HG03064 (cell line): ENCODE results near the gene KCNK2.
"Not testable (repeated sequence)": the region's sequence is repeated elsewhere in the genome, so short reads cannot be mapped to it uniquely, and the experiment has no call there.

ENCODE experiments used
- ATAC-seq: cut with Tn5 transposase; IDR thresholded peaks from one replicate; pipeline ENCODE4 v1.9.1; 2021; ENCODE audit warnings: low read depth; ENCODE audit not compliant: unreplicated experiment

Gene KCNK2

GRCh38 chr1:215147024-215147423, 64.5 kb downstream of the KCNK2 start:
- no peak for ATAC-seq

GRCh38 chr1:215151841-215152549, 69.5 kb downstream of the KCNK2 start:
- no peak for ATAC-seq

- no peak for ATAC-seq
Measured at GRCh38 chr1:215156232-215156631, 73.7 kb downstream of the KCNK2 start.

GRCh38 chr1:215160351-215160750, 77.8 kb downstream of the KCNK2 start:
- no peak for ATAC-seq

- not testable (repeated sequence) for ATAC-seq
Measured at GRCh38 chr1:215163144-215163543, 80.6 kb downstream of the KCNK2 start.

- no peak for ATAC-seq
Measured at GRCh38 chr1:215166886-215167285, 84.3 kb downstream of the KCNK2 start.

GRCh38 chr1:215181518-215181917, 99.0 kb downstream of the KCNK2 start:
- no peak for ATAC-seq

GRCh38 chr1:215185067-215185620, 102.6 kb downstream of the KCNK2 start:
- no peak for ATAC-seq

- ATAC-seq = no peak
Measured at GRCh38 chr1:215188302-215188950, 105.9 kb downstream of the KCNK2 start.

- ATAC-seq = no peak
Measured at GRCh38 chr1:215192306-215192705, 109.8 kb downstream of the KCNK2 start.

- ATAC-seq = no peak
Measured at GRCh38 chr1:215198021-215198420, 115.5 kb downstream of the KCNK2 start.

GRCh38 chr1:215200121-215200520, 117.6 kb downstream of the KCNK2 start:
- ATAC-seq = no peak

- no peak for ATAC-seq
Measured at GRCh38 chr1:215201283-215201682, 118.7 kb downstream of the KCNK2 start.

- no peak for ATAC-seq
Measured at GRCh38 chr1:215202868-215203267, 120.3 kb downstream of the KCNK2 start.

GRCh38 chr1:215210167-215210566, 127.6 kb downstream of the KCNK2 start:
- no peak for ATAC-seq

- no peak for ATAC-seq
Measured at GRCh38 chr1:215215846-215216245, 133.3 kb downstream of the KCNK2 start.

- no peak for ATAC-seq
Measured at GRCh38 chr1:215219372-215219771, 136.8 kb downstream of the KCNK2 start.

GRCh38 chr1:215220346-215220745, 137.8 kb downstream of the KCNK2 start:
- ATAC-seq = no peak

GRCh38 chr1:215226757-215227156, 144.2 kb downstream of the KCNK2 start:
- no peak for ATAC-seq

GRCh38 chr1:215228193-215228592, 145.7 kb downstream of the KCNK2 start:
- ATAC-seq = no peak

- ATAC-seq = no peak
Measured at GRCh38 chr1:215241451-215241850, 158.9 kb downstream of the KCNK2 start.
